A204.1 (cell line): ENCODE results near the gene ADIPOR2.

Experiments used
- FAIRE-seq: peaks from 2 replicates; lab custom pipeline; 2012; peaks lifted over from hg19 to GRCh38; lab: Jason Lieb, UNC

Gene ADIPOR2

GRCh38 chr12:1737652-1738286 is 46.9 kb downstream of the ADIPOR2 start:
- no peak for FAIRE-seq

GRCh38 chr12:1738446-1738845 is 47.6 kb downstream of the ADIPOR2 start:
- FAIRE-seq: no peak

GRCh38 chr12:1739368-1739767 is 48.5 kb downstream of the ADIPOR2 start:
- no peak for FAIRE-seq

- FAIRE-seq: no peak
These were observed 49.5 kb downstream of the ADIPOR2 start for GRCh38 chr12:1740161-1740948.

GRCh38 chr12:1741154-1741949 is 50.5 kb downstream of the ADIPOR2 start:
- FAIRE-seq: no peak

- no peak for FAIRE-seq
These were observed 54.1 kb downstream of the ADIPOR2 start for GRCh38 chr12:1744932-1745331.

- FAIRE-seq: no peak
These were observed 56.7 kb downstream of the ADIPOR2 start for GRCh38 chr12:1747609-1748008.

- FAIRE-seq: no peak
These were observed 58.1 kb downstream of the ADIPOR2 start for GRCh38 chr12:1749019-1749418.

GRCh38 chr12:1750300-1750699 is 59.4 kb downstream of the ADIPOR2 start:
- FAIRE-seq: no peak

GRCh38 chr12:1758376-1758775 is 67.5 kb downstream of the ADIPOR2 start:
- no peak for FAIRE-seq

- FAIRE-seq: peak; percentile 6
These were observed 68.0 kb downstream of the ADIPOR2 start for GRCh38 chr12:1758887-1759286.

GRCh38 chr12:1760566-1761382 is 69.9 kb downstream of the ADIPOR2 start:
- no peak for FAIRE-seq

- FAIRE-seq: no peak
These were observed 71.0 kb downstream of the ADIPOR2 start for GRCh38 chr12:1761857-1762256.

- no peak for FAIRE-seq
These were observed 72.3 kb downstream of the ADIPOR2 start for GRCh38 chr12:1763153-1763552.

GRCh38 chr12:1766110-1766509 is 75.2 kb downstream of the ADIPOR2 start:
- FAIRE-seq: no peak

GRCh38 chr12:1767407-1768090 is 76.7 kb downstream of the ADIPOR2 start:
- no peak for FAIRE-seq

- no peak for FAIRE-seq
These were observed 77.7 kb downstream of the ADIPOR2 start for GRCh38 chr12:1768615-1769014.

GRCh38 chr12:1769809-1770494 is 79.1 kb downstream of the ADIPOR2 start:
- FAIRE-seq: peak; percentile 65

GRCh38 chr12:1773937-1774655 is 83.2 kb downstream of the ADIPOR2 start:
- no peak for FAIRE-seq
